Right atrium auricular region (tissue), 2 donors: Measurements from ENCODE around the gene C9. TPM values are rescaled to one million over a fixed set of nuclear protein-coding genes. Genes with fewer than 3 reads are reported as not detected.

ENCODE experiments used
- DNase-seq: peaks from one replicate; pipeline ENCODE4 v3.0.0-alpha.2; 2019; ENCODE audit warnings: low spot score
- H3K27ac ChIP-seq, 2 donors: fragments of 200-600 bp; sonication (generic); 1 replicate in 1 of 2; 2 replicates in 1 of 2; pipeline ENCODE4 v1.5.1; 2016 to 2019
- H3K27me3 ChIP-seq, 2 donors: fragments of 200-600 bp; sonication (generic); one replicate each; pipeline versions ENCODE4 v1.5.1 to v1.6.0; 2017 to 2019
- H3K36me3 ChIP-seq: fragments of 200-600 bp; sonication (generic); one replicate; pipeline ENCODE4 v1.5.1; 2016
- H3K4me1 ChIP-seq, 2 donors: fragments of 200-600 bp; sonication (generic); one replicate each; pipeline versions ENCODE4 v1.5.1 to v1.6.0; 2017 to 2019
- H3K4me3 ChIP-seq, 2 donors: fragments of 200-600 bp; sonication (generic); 1 replicate in 1 of 2; 2 replicates in 1 of 2; pipeline ENCODE4 v1.5.1; 2017 to 2019; ENCODE audit warnings: mild to moderate bottlenecking in 1 of 2, moderate library complexity in 1 of 2
- H3K9me3 ChIP-seq, 2 donors: fragments of 200-600 bp; sonication (generic); one replicate each; pipeline ENCODE4 v1.5.1; 2019
- CTCF ChIP-seq, 2 donors: fragments of 200-600 bp; sonication (generic); IDR thresholded peaks; one replicate each; pipeline ENCODE4 v1.5.1; 2019; ENCODE audit warnings: antibody characterized with exemption in 2 of 2
- total RNA-seq, 2 donors: library from RNA; depleted of rRNA; stranded (reverse); fragments of >200 nt; gene quantifications; one replicate each; pipeline ENCODE4 v1.1.0, GENCODE V29; 2016

C9 gene
- not detected for total RNA-seq

- Histone ChIP-seq H3K4me1 (no peaks in the 10 kb centered on the region), H3K9me3 (no peaks in the 10 kb centered on the region), H3K27me3 (no peaks in the 10 kb centered on the region), H3K36me3 (no peaks in the 10 kb centered on the region), H3K27ac (no peak within 1 kb of the TSS), H3K4me3 (no peak within 1 kb of the TSS)
- TF ChIP-seq CTCF (IDR thresholded peaks at IDR 0.05) = no peak
- DNase-seq = no peak
Measured at GRCh38 chr5:39364367-39364766, at the start of gene C9. TSS of gene C9 (minus strand) at chr5:39364495. CDS start at chr5:39364464, 31 bp downstream.

- Histone ChIP-seq H3K4me1 (peaks cover 0 to 36% of the 10 kb centered on the region in 2 donors), H3K27ac (no peak overlapping the region), H3K9me3 (no peaks in the 10 kb centered on the region), H3K27me3 (no peaks in the 10 kb centered on the region), H3K4me3 (no peak overlapping the region), H3K36me3 (no peaks in the 10 kb centered on the region)
- DNase-seq = no peak
- TF ChIP-seq CTCF (IDR thresholded peaks at IDR 0.05) = no peak
Measured at GRCh38 chr5:39413771-39414170, 49.5 kb upstream of the C9 start.

GRCh38 chr5:39412721-39413394 is 48.6 kb upstream of the C9 start:
- peaks cover 0 to 36% of the 10 kb centered on the region in 2 donors for H3K4me1 ChIP-seq
- no peaks in the 10 kb centered on the region for H3K36me3 ChIP-seq
- H3K9me3 ChIP-seq = no peaks in the 10 kb centered on the region
- no peak overlapping the region for H3K4me3 ChIP-seq
- no peak overlapping the region for H3K27ac ChIP-seq
- no peak for TF ChIP-seq CTCF (IDR thresholded peaks at IDR 0.05)
- no peak for DNase-seq
- no peaks in the 10 kb centered on the region for H3K27me3 ChIP-seq

- no peak for DNase-seq
- peaks cover 0 to 29% of the 10 kb centered on the region in 2 donors for H3K4me1 ChIP-seq
- peak overlapping the region in 1 of 2 donors; percentile 57 for H3K27ac ChIP-seq
- no peaks in the 10 kb centered on the region for H3K9me3 ChIP-seq
- H3K27me3 ChIP-seq = no peaks in the 10 kb centered on the region
- H3K36me3 ChIP-seq = no peaks in the 10 kb centered on the region
- H3K4me3 ChIP-seq = no peak overlapping the region
- TF ChIP-seq CTCF (IDR thresholded peaks at IDR 0.05) = no peak
Measured at GRCh38 chr5:39411985-39412384, 47.7 kb upstream of the C9 start.

GRCh38 chr5:39411061-39411460 is 46.8 kb upstream of the C9 start:
- H3K9me3 ChIP-seq = no peaks in the 10 kb centered on the region
- H3K4me1 ChIP-seq = peaks cover 0 to 29% of the 10 kb centered on the region in 2 donors
- no peak overlapping the region for H3K4me3 ChIP-seq
- H3K27me3 ChIP-seq = no peaks in the 10 kb centered on the region
- no peaks in the 10 kb centered on the region for H3K36me3 ChIP-seq
- TF ChIP-seq CTCF (IDR thresholded peaks at IDR 0.05) = no peak
- DNase-seq = no peak
- peak overlapping the region; percentile 47 to 57 for H3K27ac ChIP-seq

- H3K36me3 ChIP-seq = no peaks in the 10 kb centered on the region
- H3K4me3 ChIP-seq = no peak overlapping the region
- H3K27me3 ChIP-seq = no peaks in the 10 kb centered on the region
- H3K9me3 ChIP-seq = no peaks in the 10 kb centered on the region
- peaks cover 0 to 29% of the 10 kb centered on the region in 2 donors for H3K4me1 ChIP-seq
- TF ChIP-seq CTCF (IDR thresholded peaks at IDR 0.05) = no peak
- DNase-seq = no peak
- no peak overlapping the region for H3K27ac ChIP-seq
Measured at GRCh38 chr5:39409033-39409432, 44.7 kb upstream of the C9 start.
